Measurements from ENCODE around the gene ADGRF3.
"Not testable (repeated sequence)": the region's sequence is repeated elsewhere in the genome, so short reads cannot be mapped to it uniquely, and the experiment has no call there.

ADGRF3 gene

GRCh38 chr2:26364669-26365068 is 18.1 kb upstream of the ADGRF3 start:
- no peaks in the 10 kb centered on the region for H3K4me1 ChIP-seq (ENCODE audit: control insufficient read depth, insufficient read depth, low read length)
- H3K36me3 ChIP-seq (ENCODE audit: control insufficient read depth, insufficient read depth, low read length), result peaks cover 4% of the 10 kb centered on the region
- no peak overlapping the region for H3K27ac ChIP-seq (ENCODE audit: low read depth, low read length)
- H3K27me3 ChIP-seq (ENCODE audit: control insufficient read depth, insufficient read depth, low read length), result no peaks in the 10 kb centered on the region
- no peak overlapping the region for H3K4me3 ChIP-seq (ENCODE audit: low read length)
- no peak overlapping the region for H3K9ac ChIP-seq (ENCODE audit: low read length)

- no peak overlapping the region for H3K4me3 ChIP-seq (ENCODE audit: low read length)
- H3K9ac ChIP-seq (ENCODE audit: low read length), result no peak overlapping the region
- H3K27ac ChIP-seq (ENCODE audit: low read depth, low read length), result no peak overlapping the region
- H3K27me3 ChIP-seq (ENCODE audit: control insufficient read depth, insufficient read depth, low read length), result no peaks in the 10 kb centered on the region
- peaks cover 4% of the 10 kb centered on the region for H3K36me3 ChIP-seq (ENCODE audit: control insufficient read depth, insufficient read depth, low read length)
- H3K4me1 ChIP-seq (ENCODE audit: control insufficient read depth, insufficient read depth, low read length), result no peaks in the 10 kb centered on the region
Measured at GRCh38 chr2:26363958-26364357, 17.4 kb upstream of the ADGRF3 start.

GRCh38 chr2:26363323-26363722 is 16.7 kb upstream of the ADGRF3 start:
- H3K9ac ChIP-seq (ENCODE audit: low read length), result no peak overlapping the region
- no peak overlapping the region for H3K4me3 ChIP-seq (ENCODE audit: low read length)
- H3K27me3 ChIP-seq (ENCODE audit: control insufficient read depth, insufficient read depth, low read length), result no peaks in the 10 kb centered on the region
- H3K4me1 ChIP-seq (ENCODE audit: control insufficient read depth, insufficient read depth, low read length), result no peaks in the 10 kb centered on the region
- no peak overlapping the region for H3K27ac ChIP-seq (ENCODE audit: low read depth, low read length)
- H3K36me3 ChIP-seq (ENCODE audit: control insufficient read depth, insufficient read depth, low read length), result peaks cover 4% of the 10 kb centered on the region

- Histone ChIP-seq H3K4me3 (ENCODE audit: low read length) (no peak overlapping the region), H3K27ac (ENCODE audit: low read depth, low read length) (no peak overlapping the region), H3K9ac (ENCODE audit: low read length) (no peak overlapping the region), H3K27me3 (ENCODE audit: control insufficient read depth, insufficient read depth, low read length) (no peaks in the 10 kb centered on the region), H3K36me3 (ENCODE audit: control insufficient read depth, insufficient read depth, low read length) (no peaks in the 10 kb centered on the region), H3K4me1 (ENCODE audit: control insufficient read depth, insufficient read depth, low read length) (no peaks in the 10 kb centered on the region)
Measured at GRCh38 chr2:26359886-26360473, 13.4 kb upstream of the ADGRF3 start.

GRCh38 chr2:26356771-26357170 is 10.2 kb upstream of the ADGRF3 start:
- Histone ChIP-seq H3K4me3 (ENCODE audit: low read length) (no peak overlapping the region), H3K27ac (ENCODE audit: low read depth, low read length) (no peak overlapping the region), H3K4me1 (ENCODE audit: control insufficient read depth, insufficient read depth, low read length) (no peaks in the 10 kb centered on the region), H3K9ac (ENCODE audit: low read length) (no peak overlapping the region), H3K36me3 (ENCODE audit: control insufficient read depth, insufficient read depth, low read length) (no peaks in the 10 kb centered on the region), H3K27me3 (ENCODE audit: control insufficient read depth, insufficient read depth, low read length) (no peaks in the 10 kb centered on the region)

- Histone ChIP-seq H3K4me1 (ENCODE audit: control insufficient read depth, insufficient read depth, low read length) (no peaks in the 10 kb centered on the region), H3K4me3 (ENCODE audit: low read length) (no peak overlapping the region), H3K27me3 (ENCODE audit: control insufficient read depth, insufficient read depth, low read length) (no peaks in the 10 kb centered on the region), H3K9ac (ENCODE audit: low read length) (no peak overlapping the region), H3K36me3 (ENCODE audit: control insufficient read depth, insufficient read depth, low read length) (no peaks in the 10 kb centered on the region), H3K27ac (ENCODE audit: low read depth, low read length) (no peak overlapping the region)
Measured at GRCh38 chr2:26356111-26356510, 9.5 kb upstream of the ADGRF3 start.

- H3K36me3 ChIP-seq (ENCODE audit: control insufficient read depth, insufficient read depth, low read length), result no peaks in the 10 kb centered on the region
- no peaks in the 10 kb centered on the region for H3K27me3 ChIP-seq (ENCODE audit: control insufficient read depth, insufficient read depth, low read length)
- H3K4me1 ChIP-seq (ENCODE audit: control insufficient read depth, insufficient read depth, low read length), result no peaks in the 10 kb centered on the region
- no peak overlapping the region for H3K9ac ChIP-seq (ENCODE audit: low read length)
- H3K4me3 ChIP-seq (ENCODE audit: low read length), result no peak overlapping the region
- no peak overlapping the region for H3K27ac ChIP-seq (ENCODE audit: low read depth, low read length)
Measured at GRCh38 chr2:26355038-26355995, 8.7 kb upstream of the ADGRF3 start.

GRCh38 chr2:26354469-26354868 is 7.9 kb upstream of the ADGRF3 start:
- H3K36me3 ChIP-seq (ENCODE audit: control insufficient read depth, insufficient read depth, low read length); H3K27ac ChIP-seq (ENCODE audit: low read depth, low read length); H3K27me3 ChIP-seq (ENCODE audit: control insufficient read depth, insufficient read depth, low read length); H3K4me3 ChIP-seq (ENCODE audit: low read length); H3K9ac ChIP-seq (ENCODE audit: low read length); H3K4me1 ChIP-seq (ENCODE audit: control insufficient read depth, insufficient read depth, low read length): not testable (repeated sequence)

GRCh38 chr2:26352892-26353291 is 6.3 kb upstream of the ADGRF3 start:
- no peak overlapping the region for H3K4me3 ChIP-seq (ENCODE audit: low read length)
- H3K9ac ChIP-seq (ENCODE audit: low read length), result no peak overlapping the region
- H3K4me1 ChIP-seq (ENCODE audit: control insufficient read depth, insufficient read depth, low read length), result no peaks in the 10 kb centered on the region
- no peaks in the 10 kb centered on the region for H3K27me3 ChIP-seq (ENCODE audit: control insufficient read depth, insufficient read depth, low read length)
- no peak overlapping the region for H3K27ac ChIP-seq (ENCODE audit: low read depth, low read length)
- H3K36me3 ChIP-seq (ENCODE audit: control insufficient read depth, insufficient read depth, low read length), result no peaks in the 10 kb centered on the region

GRCh38 chr2:26351375-26352090 is 4.9 kb upstream of the ADGRF3 start:
- no peak overlapping the region for H3K27ac ChIP-seq (ENCODE audit: low read depth, low read length)
- no peak overlapping the region for H3K4me3 ChIP-seq (ENCODE audit: low read length)
- H3K27me3 ChIP-seq (ENCODE audit: control insufficient read depth, insufficient read depth, low read length), result no peaks in the 10 kb centered on the region
- H3K9ac ChIP-seq (ENCODE audit: low read length), result no peak overlapping the region
- no peaks in the 10 kb centered on the region for H3K36me3 ChIP-seq (ENCODE audit: control insufficient read depth, insufficient read depth, low read length)
- peaks cover 3% of the 10 kb centered on the region for H3K4me1 ChIP-seq (ENCODE audit: control insufficient read depth, insufficient read depth, low read length)

GRCh38 chr2:26349690-26350089 is 3.1 kb upstream of the ADGRF3 start:
- Histone ChIP-seq H3K27ac (ENCODE audit: low read depth, low read length) (no peak overlapping the region), H3K9ac (ENCODE audit: low read length) (no peak overlapping the region), H3K4me1 (ENCODE audit: control insufficient read depth, insufficient read depth, low read length) (peaks cover 5% of the 10 kb centered on the region), H3K36me3 (ENCODE audit: control insufficient read depth, insufficient read depth, low read length) (no peaks in the 10 kb centered on the region), H3K27me3 (ENCODE audit: control insufficient read depth, insufficient read depth, low read length) (no peaks in the 10 kb centered on the region), H3K4me3 (ENCODE audit: low read length) (no peak overlapping the region)

GRCh38 chr2:26347286-26347865 is 787 bp upstream of the ADGRF3 start:
- peaks cover 8% of the 10 kb centered on the region for H3K4me1 ChIP-seq (ENCODE audit: control insufficient read depth, insufficient read depth, low read length)
- no peak overlapping the region for H3K27ac ChIP-seq (ENCODE audit: low read depth, low read length)
- no peaks in the 10 kb centered on the region for H3K27me3 ChIP-seq (ENCODE audit: control insufficient read depth, insufficient read depth, low read length)
- H3K36me3 ChIP-seq (ENCODE audit: control insufficient read depth, insufficient read depth, low read length), result no peaks in the 10 kb centered on the region
- H3K9ac ChIP-seq (ENCODE audit: low read length), result no peak overlapping the region
- H3K4me3 ChIP-seq (ENCODE audit: low read length), result peak overlapping the region; percentile 85

Data from rectal smooth muscle tissue (tissue), 1 donor.